HepG2 (cell line): ENCODE data around the gene CRNKL1. TPM values are rescaled to one million over a fixed set of nuclear protein-coding genes. Genes with fewer than 3 reads are reported as not detected.

Experiments used
- ATAC-seq: fragments of 200-7000 bp; cut with Tn5 transposase; 3 replicates; pipeline ENCODE4 v1.9.1; 2020; ENCODE audit warnings: mild to moderate bottlenecking, moderate library complexity
- BruUV-seq: library from RNA; stranded (reverse); fragments of 400-500 nt; replicated peaks from 2 replicates; lab custom pipeline; 2021; lab: Mats Ljungman, UMichigan
- CTCF ChIA-PET: fragments of 300-600 bp; formaldehyde crosslinking; extraction: SDS; loops from one replicate; lab custom pipeline; 2021; ENCODE audit warnings: low total read pairs, inconsistent platforms, low intra/inter-chr PET ratio; lab: Yijun Ruan, JAX
- POLR2A ChIA-PET: fragments of 350-600 bp; sonication (Branson Sonifier 250); formaldehyde crosslinking; loops from one replicate; lab custom pipeline; 2020; ENCODE audit warnings: antibody characterized with exemption, inconsistent platforms; lab: Yijun Ruan, JAX
- DNase-seq: peaks from one replicate; pipeline ENCODE4 v3.0.0-alpha.2; 2015; ENCODE audit warnings: low spot score
- FAIRE-seq: peaks from 3 replicates; lab custom pipeline; 2011; peaks lifted over from hg19 to GRCh38; lab: Jason Lieb, UNC
- H2AFZ ChIP-seq: one replicate; pipeline ENCODE4 v1.6.1; 2011; ENCODE audit warnings: low read length, inconsistent platforms
- H3K27ac ChIP-seq: fragments of 300-600 bp; 3 replicates; pipeline ENCODE4 v1.8.0; 2011; ENCODE audit warnings: mixed run types, mild to moderate bottlenecking, mixed read lengths, low read length, inconsistent platforms; ENCODE audit not compliant: insufficient read depth; ENCODE audit errors: extremely low read length
- H3K27me3 ChIP-seq, 2 experiments: fragments of 200-600 bp in 1 of 2; 2 replicates in 1 of 2; 3 replicates in 1 of 2; pipeline versions ENCODE4 v1.6.0 to v1.8.0; 2011; ENCODE audit warnings: low read length in 2 of 2, mild to moderate bottlenecking in 2 of 2, moderate library complexity in 2 of 2, inconsistent platforms in 1 of 2; ENCODE audit not compliant: insufficient read depth in 2 of 2, control insufficient read depth in 1 of 2
- H3K36me3 ChIP-seq, 2 experiments: fragments of 200-600 bp in 1 of 2; replicated peaks in 1 of 2; 2 replicates in 1 of 2; 3 replicates in 1 of 2; pipeline versions ENCODE4 v1.5.1 to v1.8.0; 2011; ENCODE audit warnings: low read length in 2 of 2, inconsistent platforms in 1 of 2; ENCODE audit not compliant: insufficient read depth in 2 of 2, control insufficient read depth in 1 of 2
- H3K4me1 ChIP-seq: 2 replicates; pipeline ENCODE4 v1.5.1; 2012; ENCODE audit warnings: low read length, inconsistent platforms; ENCODE audit not compliant: insufficient read depth
- H3K4me2 ChIP-seq: 2 replicates; pipeline ENCODE4 v1.6.0; 2011; ENCODE audit warnings: low read depth, low read length, inconsistent platforms
- H3K4me3 ChIP-seq, 3 experiments: fragments of 200-600 bp in 1 of 3; sonication (generic), shearing (Covaris generic) in 1 of 3; replicated peaks in 1 of 3; 2 replicates each; pipeline ENCODE4 v1.5.1; 2011 to 2016; ENCODE audit warnings: low read length in 3 of 3, inconsistent platforms in 2 of 3, low read depth in 2 of 3, mild to moderate bottlenecking in 2 of 3, control low read depth in 1 of 3, mixed read lengths in 1 of 3; ENCODE audit not compliant: insufficient read depth in 1 of 3
- H3K79me2 ChIP-seq: one replicate; pipeline ENCODE4 v1.6.1; 2011; ENCODE audit warnings: low read length, inconsistent platforms; ENCODE audit not compliant: insufficient read depth
- H3K9ac ChIP-seq: 2 replicates; pipeline ENCODE4 v1.6.0; 2011; ENCODE audit warnings: mild to moderate bottlenecking, low read depth, low read length, inconsistent platforms; ENCODE audit not compliant: insufficient read depth
- H3K9me3 ChIP-seq: 2 replicates; pipeline ENCODE4 v1.5.1; 2012; ENCODE audit warnings: mild to moderate bottlenecking, low read length
- H4K20me1 ChIP-seq: 2 replicates; pipeline ENCODE4 v1.6.0; 2011; ENCODE audit warnings: inconsistent platforms, mild to moderate bottlenecking, low read length, moderate library complexity; ENCODE audit not compliant: insufficient read depth
- ATF7 ChIP-seq, 2 experiments: fragments of 450-650 bp in 1 of 2; sonication (generic) in 1 of 2; formaldehyde crosslinking in 1 of 2; IDR thresholded peaks; 2 replicates each; pipeline versions ENCODE4 v1.4.0 to v1.6.1; 2016 to 2020; ENCODE audit warnings: antibody characterized with exemption in 1 of 2, mild to moderate bottlenecking in 1 of 2, missing genetic modification reagents in 1 of 2
- CREB1 ChIP-seq, 2 experiments: fragments of 450-650 bp in 1 of 2; IDR thresholded peaks; 2 replicates each; pipeline ENCODE4 v1.6.1; 2016 to 2017; ENCODE audit warnings: control low read depth in 1 of 2, mild to moderate bottlenecking in 1 of 2, missing compliant biosample characterization in 1 of 2, missing genetic modification characterization in 1 of 2
- ELK4 ChIP-seq: sonication (generic); formaldehyde crosslinking; IDR thresholded peaks from 2 replicates; pipeline ENCODE4 v1.9.0; 2021; ENCODE audit warnings: missing genetic modification reagents, borderline replicate concordance
- GZF1 ChIP-seq: sonication (generic); formaldehyde crosslinking; IDR thresholded peaks from 2 replicates; pipeline ENCODE4 v1.5.1; 2020; ENCODE audit warnings: mild to moderate bottlenecking, missing genetic modification reagents
- HMGXB4 ChIP-seq, 2 experiments: sonication (generic) in 1 of 2; formaldehyde crosslinking in 1 of 2; IDR thresholded peaks; 2 replicates each; pipeline versions ENCODE4 v1.4.0 to v1.6.1; 2018 to 2020; ENCODE audit warnings: missing genetic modification reagents in 2 of 2, borderline replicate concordance in 1 of 2, low read depth in 1 of 2, mild to moderate bottlenecking in 1 of 2, missing biosample characterization in 1 of 2
- HNRNPUL1 ChIP-seq: fragments of 200-400 bp; formaldehyde crosslinking; IDR thresholded peaks from 2 replicates; pipeline ENCODE4 v1.6.1; 2017; ENCODE audit warnings: low read depth, mild to moderate bottlenecking, low read length, moderate library complexity
- NFE2 ChIP-seq: sonication (generic); formaldehyde crosslinking; IDR thresholded peaks from 2 replicates; pipeline ENCODE4 v1.4.0; 2020; ENCODE audit warnings: missing genetic modification reagents
- NFE2L2 ChIP-seq: fragments of 150-350 bp; IDR thresholded peaks from 2 replicates; pipeline ENCODE4 v1.6.1; 2014; ENCODE audit warnings: low read length
- SMARCC2 ChIP-seq: fragments of 450-650 bp; IDR thresholded peaks from 2 replicates; pipeline ENCODE4 v1.6.1; 2017; ENCODE audit warnings: antibody characterized with exemption, mild to moderate bottlenecking
- TBX2 ChIP-seq: sonication (generic); formaldehyde crosslinking; IDR thresholded peaks from 2 replicates; pipeline ENCODE4 v1.5.0; 2020; ENCODE audit warnings: missing genetic modification reagents, mild to moderate bottlenecking, borderline replicate concordance
- TFDP1 ChIP-seq: IDR thresholded peaks from 2 replicates; pipeline ENCODE4 v1.6.1; 2016; ENCODE audit warnings: missing compliant biosample characterization, missing genetic modification reagents, borderline replicate concordance
- ZFAT ChIP-seq: sonication (generic); formaldehyde crosslinking; conservative IDR thresholded peaks from 2 replicates; pipeline ENCODE4 v1.8.1; 2023; ENCODE audit warnings: missing genetic modification reagents, inconsistent platforms
- ZFP41 ChIP-seq: sonication (generic); formaldehyde crosslinking; IDR thresholded peaks from 2 replicates; pipeline ENCODE4 v1.4.0; 2020; ENCODE audit warnings: mild to moderate bottlenecking, missing genetic modification reagents, borderline replicate concordance
- ZMYM2 ChIP-seq: sonication (generic); formaldehyde crosslinking; IDR thresholded peaks from 2 replicates; pipeline ENCODE4 v1.8.0; 2022; ENCODE audit warnings: mild to moderate bottlenecking, missing genetic modification reagents
- ZNF17 ChIP-seq: sonication (generic); formaldehyde crosslinking; IDR thresholded peaks from 2 replicates; pipeline ENCODE4 v1.5.0; 2020; ENCODE audit warnings: mild to moderate bottlenecking, missing genetic modification reagents
- WGBS: methylation state at CpG from one replicate; pipeline ENCODE4 v1.1.6; 2017; ENCODE audit warnings: low lambda C conversion rate; 5-methylcytosine and 5-hydroxymethylcytosine counted together
- in situ Hi-C: cut with HindIII; loops from 2 replicates; pipeline ENCODE4 v1.10.0; 2017; ENCODE audit warnings: low pct_unique_long_range_greater_than_20kb; ENCODE audit not compliant: extremely low pct_ligation_motif_present
- intact Hi-C: fragments of 100-400 bp; cut with micrococcal nuclease; formaldehyde crosslinking; loops from one replicate; pipeline ENCODE4 v1.10.0; 2022; ENCODE audit not compliant: unreplicated experiment
- polyA plus RNA-seq, 8 experiments: library from polyadenylated mRNA; depleted of rRNA in 3 of 8; stranded (reverse) in 7 of 8; unstranded in 1 of 8; fragments of >200 nt; fragmentation: Illumina TruSeq in 4 of 8; extraction: Trizol in 4 of 8; gene quantifications; 2 replicates each; pipeline versions ENCODE4 v1.2.1 to v1.2.3, GENCODE V29; 2011 to 2016; ENCODE audit warnings: low read depth in 4 of 8, missing spikeins in 1 of 8, mixed read lengths in 1 of 8; ENCODE audit not compliant: insufficient read depth in 1 of 8
- total RNA-seq, 5 experiments: library from RNA; depleted of rRNA; stranded (reverse); fragments of >200 nt; fragmentation: Illumina TruSeq; extraction: Trizol; gene quantifications; 2 replicates each; pipeline ENCODE4 v1.2.3, GENCODE V29; 2016; ENCODE audit warnings: low read depth in 1 of 5

CRNKL1 gene
- total and polyA plus RNA-seq, 2 of the 13 experiments (the other 11 are each of a cell fraction or from before 2014, with no cell fraction given) = 12.3 to 64.5 TPM

- no peak overlapping the region for H3K4me3 ChIP-seq
- no peak for FAIRE-seq
- peak overlapping the region; percentile 11; the same call in 1 of the 2 replicates for H3K4me2 ChIP-seq
- ATAC-seq = peak; percentile 75
- CTCF ChIA-PET = no interaction called here
- H2AFZ ChIP-seq = no peak overlapping the region
- peaks cover 13% of the 10 kb centered on the region for H3K4me1 ChIP-seq
- intact Hi-C loops = no loop called here
- WGBS = 8% methylated on average over 10 of the region's 10 CpGs
- in situ Hi-C loops = no loop called here
- POLR2A ChIA-PET = no interaction called here
- H3K9ac ChIP-seq = no peak overlapping the region
- BruUV-seq = no TSS peak
- H3K27me3 ChIP-seq = peaks cover 3 to 24% of the 10 kb centered on the region in 2 experiments; a peak in 4 of 5 replicates
- no peak overlapping the region for H3K27ac ChIP-seq
- H4K20me1 ChIP-seq = no peaks in the 10 kb centered on the region
- no peaks in the 10 kb centered on the region for H3K9me3 ChIP-seq
- no peaks in the 10 kb centered on the region for H3K36me3 ChIP-seq
- DNase-seq = peak; percentile 33
- H3K79me2 ChIP-seq = no peaks in the 10 kb centered on the region
- TF ChIP-seq TBX2 (CRISPR knock-in tag) (0 out of 2 replicates have a peak, but pooled peaks have one; percentile 29), ZNF17 (no peak), NFE2L2 (0 out of 2 replicates have a peak, but pooled peaks have one; percentile 28), SMARCC2 (no peak), TFDP1 (CRISPR knock-in tag) (no peak), ATF7 (IDR thresholded peaks at IDR 0.05) (peak; percentile 62), ATF7 (CRISPR knock-in tag; IDR thresholded peaks at IDR 0.05) (no peak), NFE2 (peak; percentile 93), ZFP41 (no peak), HNRNPUL1 (no peak), CREB1 (IDR thresholded peaks at IDR 0.05) (peak; percentile 44), CREB1 (CRISPR knock-in tag; IDR thresholded peaks at IDR 0.05) (no peak), GZF1 (no peak), ELK4 (CRISPR knock-in tag) (no peak), ZMYM2 (CRISPR knock-in tag) (no peak), ZFAT (CRISPR knock-in tag) (no peak), HMGXB4 (CRISPR knock-in tag; IDR thresholded peaks at IDR 0.05; ENCODE audit: borderline replicate concordance in 1 of 2, low read depth in 1 of 2) (no peak)
These were observed 18.8 kb upstream of the CRNKL1 start for GRCh38 chr20:20070871-20071726.
